Esophagus muscularis mucosa (tissue), 4 donors: ENCODE results near the gene OR56B4.
"Not testable (repeated sequence)": the region's sequence is repeated elsewhere in the genome, so short reads cannot be mapped to it uniquely, and the experiment has no call there.

Source experiments
- EP300 ChIP-seq: sonication (generic); formaldehyde crosslinking; IDR thresholded peaks from one replicate; pipeline ENCODE4 v1.6.1; 2017; ENCODE audit warnings: antibody characterized with exemption
- POLR2A ChIP-seq: fragments of 450-650 bp; IDR thresholded peaks from one replicate; pipeline ENCODE4 v1.6.1; 2017; ENCODE audit warnings: antibody characterized with exemption, moderate library complexity, mild to moderate bottlenecking, low read depth
- POLR2AphosphoS5 ChIP-seq, 2 donors: sonication (generic); formaldehyde crosslinking; IDR thresholded peaks; one replicate each; pipeline ENCODE4 v1.6.1; 2017; ENCODE audit warnings: antibody characterized with exemption in 2 of 2
- TF ChIP-seq, protein P1 (sequence below), 3 experiments: fragments of 200-600 bp in 2 of 3; fragments of 450-650 bp in 1 of 3; sonication (generic) in 2 of 3; IDR thresholded peaks; one replicate each; pipeline ENCODE4 v1.5.1; 2017 to 2019; ENCODE audit warnings: antibody characterized with exemption in 3 of 3, mild to moderate bottlenecking in 2 of 3, moderate library complexity in 1 of 3

GRCh38 chr11:6135936-6136335 is 28.5 kb downstream of the OR56B4 start:
- not testable (repeated sequence) for TF ChIP-seq EP300; POLR2A; POLR2AphosphoS5 (IDR thresholded peaks at IDR 0.05)
- TF ChIP-seq, protein P1, sequence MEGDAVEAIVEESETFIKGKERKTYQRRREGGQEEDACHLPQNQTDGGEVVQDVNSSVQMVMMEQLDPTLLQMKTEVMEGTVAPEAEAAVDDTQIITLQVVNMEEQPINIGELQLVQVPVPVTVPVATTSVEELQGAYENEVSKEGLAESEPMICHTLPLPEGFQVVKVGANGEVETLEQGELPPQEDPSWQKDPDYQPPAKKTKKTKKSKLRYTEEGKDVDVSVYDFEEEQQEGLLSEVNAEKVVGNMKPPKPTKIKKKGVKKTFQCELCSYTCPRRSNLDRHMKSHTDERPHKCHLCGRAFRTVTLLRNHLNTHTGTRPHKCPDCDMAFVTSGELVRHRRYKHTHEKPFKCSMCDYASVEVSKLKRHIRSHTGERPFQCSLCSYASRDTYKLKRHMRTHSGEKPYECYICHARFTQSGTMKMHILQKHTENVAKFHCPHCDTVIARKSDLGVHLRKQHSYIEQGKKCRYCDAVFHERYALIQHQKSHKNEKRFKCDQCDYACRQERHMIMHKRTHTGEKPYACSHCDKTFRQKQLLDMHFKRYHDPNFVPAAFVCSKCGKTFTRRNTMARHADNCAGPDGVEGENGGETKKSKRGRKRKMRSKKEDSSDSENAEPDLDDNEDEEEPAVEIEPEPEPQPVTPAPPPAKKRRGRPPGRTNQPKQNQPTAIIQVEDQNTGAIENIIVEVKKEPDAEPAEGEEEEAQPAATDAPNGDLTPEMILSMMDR (IDR thresholded peaks at IDR 0.05) = not testable (repeated sequence)
